ENCODE data around the gene KCNT2. TPM values are rescaled to one million over a fixed set of nuclear protein-coding genes. Genes with fewer than 3 reads are reported as not detected.

The KCNT2 gene
- total and polyA plus RNA-seq, 4 donors: 1.7 to 11.2 (median 6.8) TPM

DNA sequence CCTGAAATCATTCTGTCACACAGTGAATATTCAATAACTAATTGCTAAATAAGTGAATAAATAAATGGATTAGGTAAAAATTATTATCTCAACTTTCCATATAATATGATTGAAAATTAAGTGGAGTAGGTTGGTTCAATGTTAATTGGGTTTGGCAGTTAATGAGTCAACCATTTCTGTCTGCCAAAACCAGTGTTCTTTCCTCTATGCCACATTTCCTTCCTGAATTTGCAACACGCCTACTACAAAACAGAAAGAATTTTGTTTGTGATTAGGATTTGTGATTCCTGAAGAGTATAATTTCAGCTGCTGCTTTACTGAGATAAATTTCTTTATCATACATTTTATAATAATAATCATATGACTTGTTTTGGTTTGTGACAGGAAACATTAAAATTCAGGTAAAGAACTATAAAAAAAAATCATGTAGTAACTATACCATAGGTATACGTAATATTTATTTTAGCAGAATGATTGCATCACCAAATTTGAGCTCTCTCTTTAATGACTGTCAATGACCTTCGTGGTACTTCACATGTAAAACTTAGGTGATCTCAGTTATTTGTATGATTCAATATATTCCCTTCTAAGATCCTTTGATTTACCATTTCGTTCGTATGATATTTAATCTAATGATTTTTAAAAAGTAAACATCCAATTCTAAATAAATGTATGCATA lies 241.3 kb downstream of the KCNT2 start (continued):
- no peak for TF ChIP-seq RAD21 (IDR thresholded peaks at IDR 0.05)
- no peak for TF ChIP-seq FOXA1 (IDR thresholded peaks at IDR 0.05)
- no peak for TF ChIP-seq HNF4A (conservative IDR thresholded peaks at IDR 0.05)

GRCh38 chr1:196361112-196361714 lies 247.0 kb downstream of the KCNT2 start:
- H3K27me3 ChIP-seq (ENCODE audit: control insufficient read depth in 4 of 4, insufficient read depth in 4 of 4, low read length in 3 of 4): no peaks in the 10 kb centered on the region
- no peaks in the 10 kb centered on the region for H3K36me3 ChIP-seq (ENCODE audit: control insufficient read depth in 4 of 4, insufficient read depth in 3 of 4, low read depth in 1 of 4, low read length in 3 of 4)
- 70% methylated on average over 5 of the region's 5 CpGs for WGBS
- H3K4me1 ChIP-seq (ENCODE audit: control insufficient read depth in 4 of 4, insufficient read depth in 4 of 4, low read length in 3 of 4): peaks cover 4 to 26% (median 13%) of the 10 kb centered on the region in 4 donors
- no peak overlapping the region for H3K9ac ChIP-seq (ENCODE audit: low read depth in 1 of 2, low read length in 2 of 2)
- TF ChIP-seq FOXA1 (IDR thresholded peaks at IDR 0.05): no peak
- no peak for TF ChIP-seq EGR1 (IDR thresholded peaks at IDR 0.05; ENCODE audit: low read depth in 2 of 2)
- peak; percentile 76 to 92 for TF ChIP-seq JUND (IDR thresholded peaks at IDR 0.05)
- TF ChIP-seq RAD21 (IDR thresholded peaks at IDR 0.05): peak; percentile 9 to 43
- TF ChIP-seq RXRA (IDR thresholded peaks at IDR 0.05): peak; percentile 20 to 63
- TF ChIP-seq HNF4A (conservative IDR thresholded peaks at IDR 0.05): peak; percentile 51 to 69
- peak; percentile 50 for TF ChIP-seq YY1 (IDR thresholded peaks at IDR 0.05)
- no peak for TF ChIP-seq FOXA2 (IDR thresholded peaks at IDR 0.05)
- TF ChIP-seq, protein P1, sequence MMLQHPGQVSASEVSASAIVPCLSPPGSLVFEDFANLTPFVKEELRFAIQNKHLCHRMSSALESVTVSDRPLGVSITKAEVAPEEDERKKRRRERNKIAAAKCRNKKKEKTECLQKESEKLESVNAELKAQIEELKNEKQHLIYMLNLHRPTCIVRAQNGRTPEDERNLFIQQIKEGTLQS (IDR thresholded peaks at IDR 0.05): peak; percentile 58
- TF ChIP-seq, protein P2, sequence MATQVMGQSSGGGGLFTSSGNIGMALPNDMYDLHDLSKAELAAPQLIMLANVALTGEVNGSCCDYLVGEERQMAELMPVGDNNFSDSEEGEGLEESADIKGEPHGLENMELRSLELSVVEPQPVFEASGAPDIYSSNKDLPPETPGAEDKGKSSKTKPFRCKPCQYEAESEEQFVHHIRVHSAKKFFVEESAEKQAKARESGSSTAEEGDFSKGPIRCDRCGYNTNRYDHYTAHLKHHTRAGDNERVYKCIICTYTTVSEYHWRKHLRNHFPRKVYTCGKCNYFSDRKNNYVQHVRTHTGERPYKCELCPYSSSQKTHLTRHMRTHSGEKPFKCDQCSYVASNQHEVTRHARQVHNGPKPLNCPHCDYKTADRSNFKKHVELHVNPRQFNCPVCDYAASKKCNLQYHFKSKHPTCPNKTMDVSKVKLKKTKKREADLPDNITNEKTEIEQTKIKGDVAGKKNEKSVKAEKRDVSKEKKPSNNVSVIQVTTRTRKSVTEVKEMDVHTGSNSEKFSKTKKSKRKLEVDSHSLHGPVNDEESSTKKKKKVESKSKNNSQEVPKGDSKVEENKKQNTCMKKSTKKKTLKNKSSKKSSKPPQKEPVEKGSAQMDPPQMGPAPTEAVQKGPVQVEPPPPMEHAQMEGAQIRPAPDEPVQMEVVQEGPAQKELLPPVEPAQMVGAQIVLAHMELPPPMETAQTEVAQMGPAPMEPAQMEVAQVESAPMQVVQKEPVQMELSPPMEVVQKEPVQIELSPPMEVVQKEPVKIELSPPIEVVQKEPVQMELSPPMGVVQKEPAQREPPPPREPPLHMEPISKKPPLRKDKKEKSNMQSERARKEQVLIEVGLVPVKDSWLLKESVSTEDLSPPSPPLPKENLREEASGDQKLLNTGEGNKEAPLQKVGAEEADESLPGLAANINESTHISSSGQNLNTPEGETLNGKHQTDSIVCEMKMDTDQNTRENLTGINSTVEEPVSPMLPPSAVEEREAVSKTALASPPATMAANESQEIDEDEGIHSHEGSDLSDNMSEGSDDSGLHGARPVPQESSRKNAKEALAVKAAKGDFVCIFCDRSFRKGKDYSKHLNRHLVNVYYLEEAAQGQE (IDR thresholded peaks at IDR 0.05): no peak
- peak; percentile 32 for DNase-seq (ENCODE audit: low spot score)
- H3K9me3 ChIP-seq (ENCODE audit: control insufficient read depth in 4 of 4, low read length in 3 of 4): no peaks in the 10 kb centered on the region
- H3K27ac ChIP-seq (ENCODE audit: low read depth in 1 of 2, low read length in 2 of 2): peak overlapping the region; percentile 36 to 71
- H3K4me3 ChIP-seq (ENCODE audit: low read depth in 1 of 3, low read length in 3 of 3): no peak overlapping the region

DNA sequence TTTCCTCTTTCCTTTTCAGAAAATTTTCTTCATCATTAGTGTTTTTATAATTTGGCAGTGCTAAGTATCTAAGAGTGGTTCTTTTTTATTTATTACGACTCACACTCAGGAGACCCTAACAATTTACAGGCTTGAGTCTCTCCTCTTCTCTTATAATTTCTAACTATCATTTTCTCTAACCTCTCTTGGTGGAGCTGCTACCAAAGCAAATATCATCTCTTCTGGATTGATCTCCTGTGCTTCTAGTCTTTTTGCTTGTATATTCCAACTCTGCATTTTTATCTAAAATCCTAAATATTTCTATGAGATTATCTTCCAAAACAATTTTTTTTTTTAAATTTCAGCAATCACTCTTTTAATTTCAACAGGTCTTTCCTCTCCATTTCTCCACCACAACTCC lies 250.3 kb downstream of the KCNT2 start:
- H3K27ac ChIP-seq (ENCODE audit: low read depth in 1 of 2, low read length in 2 of 2): no peak overlapping the region
- TF ChIP-seq RAD21 (IDR thresholded peaks at IDR 0.05) (peak; percentile 23 to 64), CTCF (IDR thresholded peaks at IDR 0.05; ENCODE audit: low read depth, low read length, missing input control) (no peak)
- no peak for DNase-seq (ENCODE audit: low spot score)
- no peaks in the 10 kb centered on the region for H3K27me3 ChIP-seq (ENCODE audit: control insufficient read depth in 4 of 4, insufficient read depth in 4 of 4, low read length in 3 of 4)
- H3K9me3 ChIP-seq (ENCODE audit: control insufficient read depth in 4 of 4, low read length in 3 of 4): no peaks in the 10 kb centered on the region
- no peak overlapping the region for H3K9ac ChIP-seq (ENCODE audit: low read depth in 1 of 2, low read length in 2 of 2)
- H3K4me3 ChIP-seq (ENCODE audit: low read depth in 1 of 3, low read length in 3 of 3): no peak overlapping the region
- 80% methylated on average over 1 of the region's 1 CpG for WGBS
- peaks cover 4 to 20% (median 12%) of the 10 kb centered on the region in 4 donors for H3K4me1 ChIP-seq (ENCODE audit: control insufficient read depth in 4 of 4, insufficient read depth in 4 of 4, low read length in 3 of 4)
- no peaks in the 10 kb centered on the region for H3K36me3 ChIP-seq (ENCODE audit: control insufficient read depth in 4 of 4, insufficient read depth in 3 of 4, low read depth in 1 of 4, low read length in 3 of 4)

Data from liver (tissue), 9 donors.